Esophagus muscularis mucosa (tissue), 4 donors: ENCODE results near the gene MEIOSIN. TPM values are rescaled to one million over a fixed set of nuclear protein-coding genes. Genes with fewer than 3 reads are reported as not detected.

Experiments used
- DNase-seq: peaks from one replicate; pipeline ENCODE4 v3.0.0-alpha.2; 2017; ENCODE audit errors: extremely low spot score
- H3K27ac ChIP-seq, 4 donors: fragments of 200-600 bp; sonication (generic); replicated peaks in 1 of 4; 1 replicate in 3 of 4; 2 replicates in 1 of 4; pipeline ENCODE4 v1.5.1; 2016 to 2019; ENCODE audit warnings: mild to moderate bottlenecking in 1 of 4
- H3K27me3 ChIP-seq, 4 donors: fragments of 200-600 bp; sonication (generic); one replicate each; pipeline versions ENCODE4 v1.5.1 to v1.6.0; 2016 to 2019
- H3K36me3 ChIP-seq, 4 donors: fragments of 200-600 bp; sonication (generic); one replicate each; pipeline ENCODE4 v1.5.1; 2016 to 2019
- H3K4me1 ChIP-seq, 4 donors: fragments of 200-600 bp; sonication (generic); one replicate each; pipeline ENCODE4 v1.5.1; 2016 to 2019
- H3K4me3 ChIP-seq, 4 donors: fragments of 200-600 bp; sonication (generic); 1 replicate in 2 of 4; 2 replicates in 2 of 4; pipeline ENCODE4 v1.5.1; 2016 to 2019; ENCODE audit warnings: mild to moderate bottlenecking in 4 of 4, moderate library complexity in 1 of 4
- H3K9me3 ChIP-seq, 4 donors: fragments of 200-600 bp; sonication (generic); 1 replicate in 3 of 4; 2 replicates in 1 of 4; pipeline ENCODE4 v1.5.1; 2016 to 2019
- EP300 ChIP-seq: sonication (generic); formaldehyde crosslinking; IDR thresholded peaks from one replicate; pipeline ENCODE4 v1.6.1; 2017; ENCODE audit warnings: antibody characterized with exemption
- POLR2A ChIP-seq: fragments of 450-650 bp; IDR thresholded peaks from one replicate; pipeline ENCODE4 v1.6.1; 2017; ENCODE audit warnings: antibody characterized with exemption, moderate library complexity, mild to moderate bottlenecking, low read depth
- POLR2AphosphoS5 ChIP-seq, 2 donors: sonication (generic); formaldehyde crosslinking; IDR thresholded peaks; one replicate each; pipeline ENCODE4 v1.6.1; 2017; ENCODE audit warnings: antibody characterized with exemption in 2 of 2
- WGBS: methylation state at CpG from one replicate; pipeline ENCODE4 v1.1.5; 2018; 5-methylcytosine and 5-hydroxymethylcytosine counted together
- intact Hi-C: fragments of 100-400 bp; cut with DNase I; formaldehyde crosslinking; loops from one replicate; pipeline ENCODE4 v1.15.1; 2023
- total RNA-seq, 4 donors: library from RNA; depleted of rRNA; stranded (reverse); fragments of >200 nt; gene quantifications; one replicate each; pipeline versions ENCODE4 v1.1.0 to v1.2.1, GENCODE V29; 2016
- TF ChIP-seq, protein P1 (sequence below), 3 experiments: fragments of 200-600 bp in 2 of 3; fragments of 450-650 bp in 1 of 3; sonication (generic) in 2 of 3; IDR thresholded peaks; one replicate each; pipeline ENCODE4 v1.5.1; 2017 to 2019; ENCODE audit warnings: antibody characterized with exemption in 3 of 3, mild to moderate bottlenecking in 2 of 3, moderate library complexity in 1 of 3

Gene MEIOSIN
- total RNA-seq, 4 donors from 2014 or later: not detected

DNA sequence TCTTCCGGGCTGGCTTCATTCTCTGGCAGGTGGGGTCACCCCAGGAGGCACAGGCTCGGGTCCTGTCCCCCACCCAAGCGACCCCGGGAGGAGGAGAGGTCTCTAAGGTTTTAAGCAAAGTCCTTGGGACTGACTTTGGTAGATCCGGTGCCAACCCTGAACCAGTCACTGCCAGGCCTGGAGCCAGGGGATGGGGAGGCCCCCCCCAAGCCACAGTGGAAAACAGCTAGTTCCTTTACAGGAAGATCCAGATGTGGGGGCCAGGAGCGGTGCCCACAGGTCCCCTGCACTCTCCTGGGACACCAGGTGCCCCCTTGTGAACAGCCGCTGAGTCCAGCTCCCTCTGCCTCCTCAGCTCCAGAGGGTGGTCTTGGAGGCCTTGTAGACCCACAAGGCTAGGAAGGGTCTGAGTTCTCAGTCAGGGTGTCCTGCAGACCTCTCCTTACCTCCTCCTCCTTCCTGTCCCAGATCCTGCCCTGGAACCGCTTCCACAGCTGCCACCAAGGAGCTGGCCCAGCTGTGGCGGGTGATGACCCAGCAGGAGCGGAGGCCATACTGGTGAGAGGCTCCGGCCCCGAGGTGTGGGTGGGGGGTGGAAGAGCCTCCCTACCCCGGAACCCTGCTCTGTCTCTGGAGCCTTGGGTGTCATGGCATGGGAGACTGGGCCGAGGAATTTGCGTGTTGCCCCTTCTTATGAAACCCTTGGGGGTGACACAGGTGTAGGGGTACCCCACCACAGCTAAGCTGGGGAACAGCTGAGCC, 29.8 kb downstream of the MEIOSIN start:
- Histone ChIP-seq H3K36me3 (peaks cover 0 to 7% (median 0%) of the 10 kb centered on the region in 4 donors), H3K27me3 (no peaks in the 10 kb centered on the region), H3K9me3 (no peaks in the 10 kb centered on the region), H3K4me1 (peaks cover 38 to 52% (median 46%) of the 10 kb centered on the region in 4 donors), H3K27ac (peak overlapping the region; percentile 91 to 98 (median 97)), H3K4me3 (no peak overlapping the region)
- TF ChIP-seq EP300: no peak
- no peak for TF ChIP-seq POLR2AphosphoS5 (IDR thresholded peaks at IDR 0.05)
- no peak for TF ChIP-seq POLR2A
- TF ChIP-seq, protein P1, sequence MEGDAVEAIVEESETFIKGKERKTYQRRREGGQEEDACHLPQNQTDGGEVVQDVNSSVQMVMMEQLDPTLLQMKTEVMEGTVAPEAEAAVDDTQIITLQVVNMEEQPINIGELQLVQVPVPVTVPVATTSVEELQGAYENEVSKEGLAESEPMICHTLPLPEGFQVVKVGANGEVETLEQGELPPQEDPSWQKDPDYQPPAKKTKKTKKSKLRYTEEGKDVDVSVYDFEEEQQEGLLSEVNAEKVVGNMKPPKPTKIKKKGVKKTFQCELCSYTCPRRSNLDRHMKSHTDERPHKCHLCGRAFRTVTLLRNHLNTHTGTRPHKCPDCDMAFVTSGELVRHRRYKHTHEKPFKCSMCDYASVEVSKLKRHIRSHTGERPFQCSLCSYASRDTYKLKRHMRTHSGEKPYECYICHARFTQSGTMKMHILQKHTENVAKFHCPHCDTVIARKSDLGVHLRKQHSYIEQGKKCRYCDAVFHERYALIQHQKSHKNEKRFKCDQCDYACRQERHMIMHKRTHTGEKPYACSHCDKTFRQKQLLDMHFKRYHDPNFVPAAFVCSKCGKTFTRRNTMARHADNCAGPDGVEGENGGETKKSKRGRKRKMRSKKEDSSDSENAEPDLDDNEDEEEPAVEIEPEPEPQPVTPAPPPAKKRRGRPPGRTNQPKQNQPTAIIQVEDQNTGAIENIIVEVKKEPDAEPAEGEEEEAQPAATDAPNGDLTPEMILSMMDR (IDR thresholded peaks at IDR 0.05): no peak
- 91% methylated on average over 6 of the region's 15 CpGs for WGBS
- intact Hi-C loops: no loop called here
- no peak for DNase-seq

DNA sequence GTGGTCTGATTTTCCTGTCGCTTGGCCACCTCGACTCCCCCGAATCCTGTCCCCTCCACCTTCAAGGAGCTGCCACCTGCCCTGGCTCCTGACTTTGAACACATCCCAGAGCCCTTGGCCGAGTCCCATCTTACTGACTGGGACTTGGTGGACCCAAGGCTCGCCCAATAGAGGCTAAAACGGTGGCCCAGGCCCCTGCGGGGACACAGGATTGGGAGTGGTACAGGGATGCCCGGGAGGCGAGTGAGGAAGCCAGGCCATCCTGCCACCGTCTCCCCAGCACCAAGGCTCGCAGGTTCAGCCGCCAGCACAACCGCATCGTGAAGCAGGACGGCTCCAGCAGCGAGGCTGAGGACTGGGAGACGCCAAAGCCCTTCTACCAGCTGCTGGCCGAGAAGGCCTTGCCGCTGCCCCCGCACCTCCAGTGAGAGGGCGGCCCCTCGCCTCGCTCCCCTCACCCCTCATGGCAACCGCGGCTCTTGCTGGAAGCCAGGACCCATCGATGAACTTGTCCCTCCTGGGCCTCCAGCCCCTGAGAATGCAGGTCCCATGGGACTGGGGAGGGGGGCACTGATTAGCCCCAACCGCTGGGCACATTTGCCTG, 30.6 kb downstream of the MEIOSIN start:
- intact Hi-C loops: no loop called here
- H3K27me3 ChIP-seq: no peaks in the 10 kb centered on the region

DNA sequence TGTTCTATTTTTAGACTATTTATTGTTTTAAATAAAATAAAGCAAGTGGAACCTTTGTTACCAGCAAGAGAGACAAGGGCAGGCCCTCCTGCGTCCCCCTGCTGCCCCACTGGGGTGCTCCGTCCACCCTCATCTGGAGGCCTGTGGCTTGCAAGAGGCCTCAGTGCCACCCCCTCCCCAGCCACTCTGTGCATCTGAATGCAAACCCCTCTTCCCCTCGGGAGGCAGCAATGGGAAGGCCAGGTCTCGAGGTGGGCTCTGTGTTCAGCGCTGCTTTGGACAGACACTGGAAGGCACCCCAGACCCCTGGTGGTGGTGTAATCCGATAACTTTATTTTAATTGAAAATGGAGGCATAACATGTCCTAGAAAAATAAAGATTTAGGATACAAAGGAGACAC, 31.2 kb downstream of the MEIOSIN start:
- no peak for DNase-seq
- H3K36me3 ChIP-seq: peaks cover 0 to 7% (median 0%) of the 10 kb centered on the region in 4 donors
- peaks cover 38 to 55% (median 47%) of the 10 kb centered on the region in 4 donors for H3K4me1 ChIP-seq
- 46% methylated on average over 6 of the region's 6 CpGs for WGBS
- H3K27me3 ChIP-seq: no peaks in the 10 kb centered on the region
- H3K9me3 ChIP-seq: no peaks in the 10 kb centered on the region
- intact Hi-C loops: no loop called here
- peak overlapping the region; percentile 91 to 98 (median 97) for H3K27ac ChIP-seq
- H3K4me3 ChIP-seq: peak overlapping the region in 2 of 4 donors; percentile 12 to 20
- TF ChIP-seq EP300 (no peak), POLR2A (no peak), POLR2AphosphoS5 (IDR thresholded peaks at IDR 0.05) (no peak)
- TF ChIP-seq, protein P1 (IDR thresholded peaks at IDR 0.05): no peak

More for the DNA sequence above, 30.6 kb downstream of the MEIOSIN start:
- DNase-seq: no peak
- Histone ChIP-seq H3K4me1 (peaks cover 38 to 55% (median 46%) of the 10 kb centered on the region in 4 donors), H3K4me3 (peak overlapping the region in 2 of 4 donors; percentile 12 to 20), H3K9me3 (no peaks in the 10 kb centered on the region), H3K36me3 (peaks cover 0 to 7% (median 0%) of the 10 kb centered on the region in 4 donors), H3K27ac (peak overlapping the region; percentile 91 to 98 (median 97))
- no peak for TF ChIP-seq POLR2AphosphoS5 (IDR thresholded peaks at IDR 0.05)
- TF ChIP-seq POLR2A: no peak
- TF ChIP-seq, protein P1 (IDR thresholded peaks at IDR 0.05): no peak
- no peak for TF ChIP-seq EP300
- WGBS: 56% methylated on average over 17 of the region's 27 CpGs

DNA sequence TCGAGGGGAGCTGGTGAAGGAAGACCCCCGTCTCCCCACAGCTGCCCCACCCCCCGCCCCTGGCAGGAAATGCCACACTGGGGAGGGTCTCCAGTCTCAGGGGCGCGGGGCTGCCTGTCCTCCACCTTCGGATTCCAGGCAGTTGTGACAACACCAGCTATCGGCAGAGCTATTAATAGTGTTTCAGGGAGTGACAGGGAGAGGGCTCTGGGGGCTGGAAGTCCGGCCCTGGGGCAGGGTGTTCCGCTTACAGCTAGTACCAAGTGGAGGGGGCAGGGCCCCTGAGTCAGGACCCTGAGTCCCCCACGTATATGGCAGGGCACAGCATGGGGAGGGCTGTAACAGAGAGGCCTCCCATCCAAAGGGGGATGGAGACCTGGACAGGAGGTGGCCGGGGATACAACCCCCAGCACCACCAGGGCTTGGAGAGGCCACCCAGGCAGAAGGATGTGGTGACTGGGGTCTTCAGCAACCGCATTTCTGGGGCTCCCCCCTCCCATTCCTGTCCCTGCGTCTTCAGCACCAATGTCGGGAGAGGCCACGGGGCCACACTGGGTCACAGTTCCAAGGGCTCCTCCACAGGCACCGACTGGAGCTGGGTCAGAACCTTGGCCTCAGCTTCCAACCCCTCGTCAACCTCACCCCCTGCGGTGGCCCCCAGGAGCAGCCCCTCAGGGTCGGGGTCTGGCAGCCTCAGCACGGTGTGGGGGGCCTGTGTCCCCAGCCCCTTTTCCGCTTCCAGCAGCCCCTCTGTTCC, 31.9 kb downstream of the MEIOSIN start:
- Histone ChIP-seq H3K9me3 (no peaks in the 10 kb centered on the region), H3K4me1 (peaks cover 38 to 61% (median 53%) of the 10 kb centered on the region in 4 donors), H3K27ac (peak overlapping the region; percentile 91 to 98 (median 97)), H3K36me3 (peaks cover 0 to 7% (median 0%) of the 10 kb centered on the region in 4 donors), H3K4me3 (peak overlapping the region in 1 of 4 donors; percentile 98), H3K27me3 (no peaks in the 10 kb centered on the region)
- intact Hi-C loops: no loop called here
- DNase-seq: no peak
- peak in 1 of 2 donors; percentile 32 for TF ChIP-seq POLR2AphosphoS5 (IDR thresholded peaks at IDR 0.05)
- TF ChIP-seq POLR2A: no peak
- WGBS: 55% methylated on average over 20 of the region's 21 CpGs
